Ovary (tissue), 9 donors: ENCODE measurements around the gene ZCCHC8. TPM values are rescaled to one million over a fixed set of nuclear protein-coding genes. Genes with fewer than 3 reads are reported as not detected.

ENCODE experiments used
- DNase-seq, 5 donors: peaks; one replicate each; pipeline ENCODE4 v3.0.0-alpha.2; 2019 to 2020
- H3K27ac ChIP-seq, 2 donors: fragments of 200-600 bp; one replicate each; pipeline versions ENCODE4 v1.5.1 to v1.8.0; 2019 to 2022
- H3K27me3 ChIP-seq: fragments of 200-600 bp; one replicate; pipeline ENCODE4 v1.8.0; 2022
- H3K36me3 ChIP-seq: fragments of 200-600 bp; sonication (generic); one replicate; pipeline ENCODE4 v1.5.1; 2019
- H3K4me1 ChIP-seq: one replicate; pipeline ENCODE4 v1.8.1; 2013; ENCODE audit warnings: mild to moderate bottlenecking, moderate library complexity; ENCODE audit not compliant: insufficient read depth
- H3K4me3 ChIP-seq: fragments of 200-600 bp; sonication (generic); one replicate; pipeline ENCODE4 v1.5.1; 2017
- H3K9me3 ChIP-seq, 2 donors: fragments of 200-600 bp in 1 of 2; sonication (generic) in 1 of 2; one replicate each; pipeline versions ENCODE4 v1.5.1 to v1.8.1; 2013 to 2019; ENCODE audit warnings: mild to moderate bottlenecking in 1 of 2, moderate library complexity in 1 of 2
- CTCF ChIP-seq, 3 donors: fragments of 450-650 bp in 2 of 3; fragments of 200-600 bp in 1 of 3; IDR thresholded peaks; one replicate each; pipeline versions ENCODE4 v1.5.1 to v1.8.0; 2016 to 2022; ENCODE audit warnings: antibody characterized with exemption in 3 of 3, mild to moderate bottlenecking in 1 of 3
- EP300 ChIP-seq: sonication (generic); formaldehyde crosslinking; IDR thresholded peaks from one replicate; pipeline ENCODE4 v1.6.1; 2017; ENCODE audit warnings: antibody characterized with exemption
- POLR2A ChIP-seq: fragments of 450-650 bp; IDR thresholded peaks from one replicate; pipeline ENCODE4 v1.6.1; 2017; ENCODE audit warnings: antibody characterized with exemption, mild to moderate bottlenecking, moderate library complexity
- WGBS, 3 donors: extraction: QIAGEN DNeasy Blood & Tissue Kit in 1 of 3; methylation state at CpG; one replicate each; pipeline versions ENCODE4 v1.1.5 to v1.1.7; 2013 to 2017; 5-methylcytosine and 5-hydroxymethylcytosine counted together
- intact Hi-C, 4 donors: fragments of 100-400 bp; cut with DNase I; formaldehyde crosslinking; loops; one replicate each; pipeline versions ENCODE4 v1.11.0 to v1.15.1; 2022 to 2023
- polyA plus RNA-seq, 2 donors: library from polyadenylated mRNA; stranded (reverse); fragments of 200-250 nt in 1 of 2; fragments of 350-450 nt in 1 of 2; fragmentation: Illumina TruSeq in 1 of 2; extraction: RNeasy Lipid Tissue Mini Kit (QIAGEN cat#74804) in 1 of 2; gene quantifications; one replicate each; pipeline ENCODE4 v1.2.3, GENCODE V29; 2013 to 2014
- total RNA-seq, 7 donors: library from RNA; depleted of rRNA in 2 of 7; stranded (reverse); fragments of >200 nt in 2 of 7; fragmentation: NEBNext Ultra II Directional in 3 of 7; extraction: Animal tissue kit (Norgen Biotek cat#: 25700) in 3 of 7; gene quantifications; one replicate each; pipeline versions ENCODE4 v1.1.0 to v1.2.4, GENCODE V29; 2016 to 2023
- donor health status: DM: no; HTN: no; CAD: no; lungs with moderate emphysema.
- donor health status: DM: no; HTN: no; CAD: no.
- donor health status: Bipolar disorder and iron deficiency.
- donor health status: DM: yes; HTN: yes; CAD: no.
- donor health status: DM: no; HTN: no; CAD: no.
- donor health status: DM: yes; HTN: yes; CAD: no.

Gene ZCCHC8
- total and polyA plus RNA-seq, 9 donors = 18.0 to 31.8 (median 22.7) TPM

GRCh38 chr12:122457627-122458026, 43.1 kb downstream of the ZCCHC8 start:
- TF ChIP-seq EP300 = no peak
- no peak for TF ChIP-seq POLR2A
- TF ChIP-seq CTCF (IDR thresholded peaks at IDR 0.05) = no peak
- H3K27ac ChIP-seq = no peak overlapping the region
- no peaks in the 10 kb centered on the region for H3K4me1 ChIP-seq
- H3K36me3 ChIP-seq = no peaks in the 10 kb centered on the region
- H3K27me3 ChIP-seq = no peaks in the 10 kb centered on the region
- H3K4me3 ChIP-seq = no peak overlapping the region
- no peak for DNase-seq
- H3K9me3 ChIP-seq = no peaks in the 10 kb centered on the region
- WGBS, 3 donors = 58 to 73% (median 68%) methylated on average over 2 of the region's 2 CpGs
- intact Hi-C loops = loop anchor here in 1 of 4 donors (2.0 kb wide), 1 partner anchor 21 kb away; no protein-coding TSS in a partner anchor

GRCh38 chr12:122454739-122455138, 46.0 kb downstream of the ZCCHC8 start:
- H3K27ac ChIP-seq = no peak overlapping the region
- no peaks in the 10 kb centered on the region for H3K9me3 ChIP-seq
- 77 to 78% (median 77%) methylated on average over 6 of the region's 6 CpGs for WGBS, 3 donors
- intact Hi-C loops = loop anchor here in 1 of 4 donors (1.0 kb wide), 1 partner anchor 31 kb away; no protein-coding TSS in a partner anchor
- no peaks in the 10 kb centered on the region for H3K36me3 ChIP-seq
- no peak overlapping the region for H3K4me3 ChIP-seq
- DNase-seq = no peak
- no peaks in the 10 kb centered on the region for H3K27me3 ChIP-seq
- TF ChIP-seq CTCF (IDR thresholded peaks at IDR 0.05) (no peak), EP300 (no peak), POLR2A (no peak)
- H3K4me1 ChIP-seq = no peaks in the 10 kb centered on the region

GRCh38 chr12:122454250-122454721, 46.4 kb downstream of the ZCCHC8 start:
- no peak for DNase-seq
- intact Hi-C loops = no loop called here
- WGBS, 3 donors = 86 to 94% (median 92%) methylated on average over 12 of the region's 12 CpGs
- TF ChIP-seq CTCF (IDR thresholded peaks at IDR 0.05) (no peak), POLR2A (no peak), EP300 (no peak)
- Histone ChIP-seq H3K27ac (no peak overlapping the region), H3K4me1 (no peaks in the 10 kb centered on the region), H3K27me3 (no peaks in the 10 kb centered on the region), H3K9me3 (no peaks in the 10 kb centered on the region), H3K36me3 (no peaks in the 10 kb centered on the region), H3K4me3 (no peak overlapping the region)

GRCh38 chr12:122452701-122453285, 47.9 kb downstream of the ZCCHC8 start:
- Histone ChIP-seq H3K27me3 (no peaks in the 10 kb centered on the region), H3K4me1 (no peaks in the 10 kb centered on the region), H3K27ac (no peak overlapping the region), H3K4me3 (no peak overlapping the region), H3K36me3 (no peaks in the 10 kb centered on the region), H3K9me3 (no peaks in the 10 kb centered on the region)
- TF ChIP-seq EP300 (no peak), CTCF (IDR thresholded peaks at IDR 0.05) (no peak), POLR2A (no peak)
- intact Hi-C loops = no loop called here
- no peak for DNase-seq
- whole genome bisulfite sequencing, 3 donors = 71 to 84% (median 81%) methylated on average over 11 of the region's 11 CpGs
